Measurements from ENCODE around the gene WSCD2.
A peak's percentile ranks its signal among the peaks of the same experiment; 100 is the strongest.

The WSCD2 gene

GRCh38 chr12:108129017-108129812 lies at the start of gene WSCD2:
WSCD2 (plus strand) TSS chr12:108129288; CDS start chr12:108195833, 66,545 bp downstream.
- H3K9ac ChIP-seq (ENCODE audit: insufficient read length, low read depth) = peak within 1 kb of the TSS; percentile 87
- H3K27me3 ChIP-seq (ENCODE audit: insufficient read depth, insufficient read length) = peaks cover 19% of the 10 kb centered on the region
- H3K4me1 ChIP-seq (ENCODE audit: insufficient read depth, insufficient read length) = peaks cover 13% of the 10 kb centered on the region
- no peaks in the 10 kb centered on the region for H3K36me3 ChIP-seq (ENCODE audit: insufficient read depth, insufficient read length, low read length)
- no peak for TF ChIP-seq SUZ12 (IDR thresholded peaks at IDR 0.05; ENCODE audit: extremely low read depth, insufficient read depth, insufficient read length)
- TF ChIP-seq ZNF274 (IDR thresholded peaks at IDR 0.05; ENCODE audit: low read depth, low read length) = no peak
- TF ChIP-seq YY1 (IDR thresholded peaks at IDR 0.05; ENCODE audit: insufficient read depth, insufficient read length) = no peak
- peak; percentile 87 for DNase-seq (ENCODE audit: low read depth, low spot score)
- peak within 1 kb of the TSS; percentile 54 for H3K4me3 ChIP-seq (ENCODE audit: insufficient read length, low read depth)
- H3K9me3 ChIP-seq (ENCODE audit: insufficient read depth, low read length) = no peaks in the 10 kb centered on the region

- no peak for DNase-seq (ENCODE audit: low read depth, low spot score)
- Histone ChIP-seq H3K9ac (ENCODE audit: insufficient read length, low read depth) (no peak overlapping the region), H3K4me3 (ENCODE audit: insufficient read length, low read depth) (no peak overlapping the region), H3K36me3 (ENCODE audit: insufficient read depth, insufficient read length, low read length) (no peaks in the 10 kb centered on the region), H3K27me3 (ENCODE audit: insufficient read depth, insufficient read length) (no peaks in the 10 kb centered on the region), H3K4me1 (ENCODE audit: insufficient read depth, insufficient read length) (no peaks in the 10 kb centered on the region), H3K9me3 (ENCODE audit: insufficient read depth, low read length) (peaks cover 16% of the 10 kb centered on the region; the same call in 1 of the 2 replicates)
- TF ChIP-seq SUZ12 (IDR thresholded peaks at IDR 0.05; ENCODE audit: extremely low read depth, insufficient read depth, insufficient read length) = no peak
- no peak for TF ChIP-seq YY1 (IDR thresholded peaks at IDR 0.05; ENCODE audit: insufficient read depth, insufficient read length)
- no peak for TF ChIP-seq ZNF274 (IDR thresholded peaks at IDR 0.05; ENCODE audit: low read depth, low read length)
Observed at GRCh38 chr12:108079721-108080120, 49.4 kb upstream of the WSCD2 start.

GRCh38 chr12:108080363-108080762 lies 48.7 kb upstream of the WSCD2 start:
- peaks cover 16% of the 10 kb centered on the region; the same call in 1 of the 2 replicates for H3K9me3 ChIP-seq (ENCODE audit: insufficient read depth, low read length)
- no peaks in the 10 kb centered on the region for H3K36me3 ChIP-seq (ENCODE audit: insufficient read depth, insufficient read length, low read length)
- TF ChIP-seq YY1 (IDR thresholded peaks at IDR 0.05; ENCODE audit: insufficient read depth, insufficient read length) (no peak), SUZ12 (IDR thresholded peaks at IDR 0.05; ENCODE audit: extremely low read depth, insufficient read depth, insufficient read length) (no peak), ZNF274 (IDR thresholded peaks at IDR 0.05; ENCODE audit: low read depth, low read length) (no peak)
- no peaks in the 10 kb centered on the region for H3K27me3 ChIP-seq (ENCODE audit: insufficient read depth, insufficient read length)
- no peaks in the 10 kb centered on the region for H3K4me1 ChIP-seq (ENCODE audit: insufficient read depth, insufficient read length)
- DNase-seq (ENCODE audit: low read depth, low spot score) = no peak
- no peak overlapping the region for H3K4me3 ChIP-seq (ENCODE audit: insufficient read length, low read depth)
- H3K9ac ChIP-seq (ENCODE audit: insufficient read length, low read depth) = no peak overlapping the region

- DNase-seq (ENCODE audit: low read depth, low spot score) = no peak
- H3K36me3 ChIP-seq (ENCODE audit: insufficient read depth, insufficient read length, low read length) = no peaks in the 10 kb centered on the region
- H3K9ac ChIP-seq (ENCODE audit: insufficient read length, low read depth) = no peak overlapping the region
- no peak for TF ChIP-seq YY1 (IDR thresholded peaks at IDR 0.05; ENCODE audit: insufficient read depth, insufficient read length)
- TF ChIP-seq SUZ12 (IDR thresholded peaks at IDR 0.05; ENCODE audit: extremely low read depth, insufficient read depth, insufficient read length) = no peak
- no peak for TF ChIP-seq ZNF274 (IDR thresholded peaks at IDR 0.05; ENCODE audit: low read depth, low read length)
- peaks cover 16% of the 10 kb centered on the region; the same call in 1 of the 2 replicates for H3K9me3 ChIP-seq (ENCODE audit: insufficient read depth, low read length)
- no peaks in the 10 kb centered on the region for H3K4me1 ChIP-seq (ENCODE audit: insufficient read depth, insufficient read length)
- no peaks in the 10 kb centered on the region for H3K27me3 ChIP-seq (ENCODE audit: insufficient read depth, insufficient read length)
- H3K4me3 ChIP-seq (ENCODE audit: insufficient read length, low read depth) = no peak overlapping the region
Observed at GRCh38 chr12:108082485-108082884, 46.6 kb upstream of the WSCD2 start.

- H3K9me3 ChIP-seq (ENCODE audit: insufficient read depth, low read length) = peaks cover 18% of the 10 kb centered on the region; the same call in 1 of the 2 replicates
- H3K27me3 ChIP-seq (ENCODE audit: insufficient read depth, insufficient read length) = no peaks in the 10 kb centered on the region
- no peaks in the 10 kb centered on the region for H3K36me3 ChIP-seq (ENCODE audit: insufficient read depth, insufficient read length, low read length)
- TF ChIP-seq SUZ12 (IDR thresholded peaks at IDR 0.05; ENCODE audit: extremely low read depth, insufficient read depth, insufficient read length) = no peak
- no peak for TF ChIP-seq YY1 (IDR thresholded peaks at IDR 0.05; ENCODE audit: insufficient read depth, insufficient read length)
- no peak for TF ChIP-seq ZNF274 (IDR thresholded peaks at IDR 0.05; ENCODE audit: low read depth, low read length)
- DNase-seq (ENCODE audit: low read depth, low spot score) = no peak
- H3K9ac ChIP-seq (ENCODE audit: insufficient read length, low read depth) = no peak overlapping the region
- peaks cover 2% of the 10 kb centered on the region for H3K4me1 ChIP-seq (ENCODE audit: insufficient read depth, insufficient read length)
- no peak overlapping the region for H3K4me3 ChIP-seq (ENCODE audit: insufficient read length, low read depth)
Observed at GRCh38 chr12:108087900-108088299, 41.2 kb upstream of the WSCD2 start.

- no peaks in the 10 kb centered on the region for H3K27me3 ChIP-seq (ENCODE audit: insufficient read depth, insufficient read length)
- peaks cover 9% of the 10 kb centered on the region; the same call in 1 of the 2 replicates for H3K9me3 ChIP-seq (ENCODE audit: insufficient read depth, low read length)
- H3K36me3 ChIP-seq (ENCODE audit: insufficient read depth, insufficient read length, low read length) = no peaks in the 10 kb centered on the region
- DNase-seq (ENCODE audit: low read depth, low spot score) = peak; percentile 40
- H3K9ac ChIP-seq (ENCODE audit: insufficient read length, low read depth) = no peak overlapping the region
- no peak overlapping the region for H3K4me3 ChIP-seq (ENCODE audit: insufficient read length, low read depth)
- TF ChIP-seq YY1 (IDR thresholded peaks at IDR 0.05; ENCODE audit: insufficient read depth, insufficient read length) (peak; percentile 40), ZNF274 (IDR thresholded peaks at IDR 0.05; ENCODE audit: low read depth, low read length) (no peak)
- H3K4me1 ChIP-seq (ENCODE audit: insufficient read depth, insufficient read length) = peaks cover 2% of the 10 kb centered on the region
Observed at GRCh38 chr12:108090107-108090899, 38.8 kb upstream of the WSCD2 start.

Measured in NT2/D1 (cell line).